Naive thymus-derived CD4-positive, alpha-beta T cell (primary cell): ENCODE data around the gene CXXC5. TPM values are rescaled to one million over a fixed set of nuclear protein-coding genes. Genes with fewer than 3 reads are reported as not detected.

Source experiments
- ATAC-seq: fragments of 150-1000 bp; cut with Tn5 transposase; 2 replicates; pipeline ENCODE4 v1.10.0; 2021; ENCODE audit warnings: mild to moderate bottlenecking, moderate library complexity
- CTCF ChIA-PET: fragments of 350-600 bp; sonication (Branson Sonifier 250); formaldehyde crosslinking; loops from one replicate; lab custom pipeline; 2021; ENCODE audit warnings: antibody characterized with exemption; lab: Charles Lee
- POLR2A ChIA-PET: fragments of 350-600 bp; sonication (Branson Sonifier 250); formaldehyde crosslinking; loops from one replicate; lab custom pipeline; 2021; ENCODE audit warnings: antibody characterized with exemption, inconsistent platforms; lab: Charles Lee
- DNase-seq, 9 donors: peaks; one replicate each; pipeline versions ENCODE4 v3.0.0 to v3.0.0-alpha.2; 2020 to 2022; ENCODE audit warnings: mixed read lengths in 1 of 9
- H3K27ac ChIP-seq: one replicate; pipeline ENCODE4 v1.7.0; 2013; ENCODE audit warnings: mild to moderate bottlenecking, low read depth, low read length, moderate library complexity
- H3K27me3 ChIP-seq, 2 donors: one replicate each; pipeline ENCODE4 v1.7.0; 2013; ENCODE audit warnings: low read length in 2 of 2, mild to moderate bottlenecking in 2 of 2, moderate library complexity in 2 of 2; ENCODE audit not compliant: control insufficient read depth in 2 of 2, insufficient read depth in 2 of 2
- H3K36me3 ChIP-seq, 3 experiments: 1 replicate in 2 of 3; 2 replicates in 1 of 3; pipeline ENCODE4 v1.7.0; 2013; ENCODE audit warnings: low read length in 3 of 3, mild to moderate bottlenecking in 3 of 3, moderate library complexity in 1 of 3; ENCODE audit not compliant: insufficient read depth in 3 of 3, control insufficient read depth in 2 of 3
- H3K4me1 ChIP-seq, 2 donors: one replicate each; pipeline ENCODE4 v1.7.0; 2013; ENCODE audit warnings: low read length in 2 of 2, mild to moderate bottlenecking in 2 of 2, moderate library complexity in 1 of 2; ENCODE audit not compliant: control insufficient read depth in 2 of 2, insufficient read depth in 2 of 2
- H3K4me3 ChIP-seq: 2 replicates; pipeline ENCODE4 v1.7.0; 2013; ENCODE audit warnings: mild to moderate bottlenecking, low read length
- H3K9me3 ChIP-seq, 3 experiments: 1 replicate in 2 of 3; 2 replicates in 1 of 3; pipeline ENCODE4 v1.7.0; 2013; ENCODE audit warnings: low read length in 3 of 3; ENCODE audit not compliant: control insufficient read depth in 2 of 3
- H3K27ac Mint-ChIP-seq, 9 donors: one replicate each; pipeline ENCODE4 v1.8.0; 2020 to 2022; ENCODE audit warnings: mixed read lengths in 9 of 9, mild to moderate bottlenecking in 8 of 9, moderate library complexity in 5 of 9, inconsistent platforms in 2 of 9
- H3K27me3 Mint-ChIP-seq, 5 donors: one replicate each; pipeline ENCODE4 v1.8.0; 2021 to 2022; ENCODE audit warnings: mixed read lengths in 5 of 5, mild to moderate bottlenecking in 1 of 5
- H3K36me3 Mint-ChIP-seq, 5 donors: one replicate each; pipeline ENCODE4 v1.8.0; 2020 to 2022; ENCODE audit warnings: mixed read lengths in 5 of 5, mild to moderate bottlenecking in 3 of 5, inconsistent platforms in 1 of 5
- H3K4me1 Mint-ChIP-seq, 7 donors: one replicate each; pipeline ENCODE4 v1.8.0; 2020 to 2022; ENCODE audit warnings: mixed read lengths in 7 of 7, mild to moderate bottlenecking in 3 of 7, inconsistent platforms in 1 of 7
- H3K4me3 Mint-ChIP-seq, 10 donors: one replicate each; pipeline ENCODE4 v1.8.0; 2020 to 2022; ENCODE audit warnings: mild to moderate bottlenecking in 10 of 10, mixed read lengths in 10 of 10, moderate library complexity in 6 of 10, inconsistent platforms in 2 of 10
- H3K9me3 Mint-ChIP-seq, 11 donors: one replicate each; pipeline ENCODE4 v1.8.0; 2020 to 2022; ENCODE audit warnings: mixed read lengths in 11 of 11, mild to moderate bottlenecking in 4 of 11, inconsistent platforms in 1 of 11, moderate library complexity in 1 of 11
- intact Hi-C, 2 donors: fragments of 100-400 bp; cut with micrococcal nuclease; formaldehyde crosslinking; loops; one replicate each; pipeline ENCODE4 v1.15.1; 2023
- polyA plus RNA-seq, 2 donors: library from polyadenylated mRNA; unstranded; fragments of 300-500 nt; fragmentation: Illumina TruSeq; gene quantifications; one replicate each; pipeline ENCODE4 v1.2.3, GENCODE V29; 2021
- total RNA-seq, 6 experiments: library from RNA in 5 of 6; stranded (reverse) in 5 of 6; gene quantifications; 1 replicate in 5 of 6; 2 replicates in 1 of 6; pipeline ENCODE4 v1.2.3 and lab custom pipeline; 2021 to 2026

CXXC5 gene
- total and polyA plus RNA-seq, 7 experiments from 2014 or later: 0.73 to 21.4 (median 2.2) TPM

- Mint-ChIP-seq H3K36me3 (no peaks in the 10 kb centered on the region), H3K4me1 (peaks cover 6 to 44% (median 32%) of the 10 kb centered on the region in 7 donors), H3K4me3 (no peak overlapping the region), H3K27ac (no peak overlapping the region), H3K9me3 (no peaks in the 10 kb centered on the region), H3K27me3 (peaks cover 0 to 4% (median 2%) of the 10 kb centered on the region in 5 donors)
- ChIA-PET CTCF (interaction anchor here (0.7 kb wide), 1 partner anchor 11 kb away, joined by 5 read pairs; no protein-coding TSS in a partner anchor), POLR2A (interaction anchor here (0.5 kb wide), 1 partner anchor 155 kb away, joined by 5 read pairs; no protein-coding TSS in a partner anchor)
- H3K4me1 ChIP-seq: peaks cover 34 to 35% of the 10 kb centered on the region in 2 donors
- peaks cover 0 to 3% of the 10 kb centered on the region in 2 donors for H3K27me3 ChIP-seq
- no peak overlapping the region for H3K27ac ChIP-seq
- no peak overlapping the region for H3K4me3 ChIP-seq
- H3K36me3 ChIP-seq: no peaks in the 10 kb centered on the region
- intact Hi-C loops: loop anchor here in 1 of 2 donors (5.0 kb wide), 1 partner anchor 82 kb away; no protein-coding TSS in a partner anchor
- no peaks in the 10 kb centered on the region for H3K9me3 ChIP-seq
- ATAC-seq (no peak), DNase-seq (no peak)
Observed at GRCh38 chr5:139665626-139666025, 17.5 kb downstream of the CXXC5 start.

GRCh38 chr5:139666551-139666950 lies 18.4 kb downstream of the CXXC5 start:
- H3K36me3 ChIP-seq: no peaks in the 10 kb centered on the region
- H3K4me1 ChIP-seq: peaks cover 36 to 40% of the 10 kb centered on the region in 2 donors
- CTCF ChIA-PET: interaction anchor here (1.8 kb wide), 1 partner anchor 33 kb away, joined by 6 read pairs; no protein-coding TSS in a partner anchor
- H3K9me3 ChIP-seq: no peaks in the 10 kb centered on the region
- no peaks in the 10 kb centered on the region for H3K36me3 Mint-ChIP-seq
- intact Hi-C loops: loop anchor here in 1 of 2 donors (5.0 kb wide), 1 partner anchor 81 kb away; no protein-coding TSS in a partner anchor
- POLR2A ChIA-PET: no interaction called here
- H3K27ac Mint-ChIP-seq: no peak overlapping the region
- H3K9me3 Mint-ChIP-seq: no peaks in the 10 kb centered on the region
- DNase-seq (no peak), ATAC-seq (no peak)
- H3K27me3 Mint-ChIP-seq: peaks cover 0 to 4% (median 3%) of the 10 kb centered on the region in 5 donors
- H3K27ac ChIP-seq: no peak overlapping the region
- H3K27me3 ChIP-seq: peaks cover 0 to 3% of the 10 kb centered on the region in 2 donors
- H3K4me3 Mint-ChIP-seq: peak overlapping the region in 8 of 10 donors; percentile 1 to 66 (median 38)
- H3K4me1 Mint-ChIP-seq: peaks cover 7 to 47% (median 34%) of the 10 kb centered on the region in 7 donors
- H3K4me3 ChIP-seq: no peak overlapping the region

- peaks cover 0 to 4% (median 3%) of the 10 kb centered on the region in 5 donors for H3K27me3 Mint-ChIP-seq
Observed at GRCh38 chr5:139667001-139667729, 19.0 kb downstream of the CXXC5 start.

GRCh38 chr5:139667730-139668063 lies 19.5 kb downstream of the CXXC5 start:
- peaks cover 0 to 3% of the 10 kb centered on the region in 2 donors for H3K27me3 ChIP-seq
- H3K36me3 ChIP-seq: no peaks in the 10 kb centered on the region
- H3K4me3 Mint-ChIP-seq: peak overlapping the region; percentile 40 to 86 (median 72)
- H3K36me3 Mint-ChIP-seq: no peaks in the 10 kb centered on the region
- H3K4me1 Mint-ChIP-seq: peaks cover 7 to 51% (median 34%) of the 10 kb centered on the region in 7 donors
- intact Hi-C loops: loop anchor here (2.0 to 5.0 kb wide), 5 partner anchors 17 to 80 kb away; partner anchors contain the start of gene CXXC5 (in 1 of the 2)
- ATAC-seq (no peak), DNase-seq (no peak)
- H3K9me3 ChIP-seq: no peaks in the 10 kb centered on the region
- no peak overlapping the region for H3K27ac ChIP-seq
- CTCF ChIA-PET: interaction anchor here (1.8 kb wide), 1 partner anchor 34 kb away, joined by 6 read pairs; no protein-coding TSS in a partner anchor
- H3K4me3 ChIP-seq: peak overlapping the region; percentile 46
- H3K9me3 Mint-ChIP-seq: no peaks in the 10 kb centered on the region
- peaks cover 36 to 38% of the 10 kb centered on the region in 2 donors for H3K4me1 ChIP-seq
- POLR2A ChIA-PET: interaction anchor here (0.8 kb wide), 1 partner anchor 105 kb away, joined by 6 read pairs; no protein-coding TSS in a partner anchor
- H3K27me3 Mint-ChIP-seq: peaks cover 0 to 4% (median 3%) of the 10 kb centered on the region in 5 donors
- peak overlapping the region in 1 of 9 donors; percentile 31 for H3K27ac Mint-ChIP-seq

More at GRCh38 chr5:139667001-139667729, 19.0 kb downstream of the CXXC5 start:
- H3K36me3 ChIP-seq: no peaks in the 10 kb centered on the region
- H3K9me3 Mint-ChIP-seq: no peaks in the 10 kb centered on the region
- no peak overlapping the region for H3K27ac ChIP-seq
- no peak for DNase-seq
- H3K36me3 Mint-ChIP-seq: no peaks in the 10 kb centered on the region
- peaks cover 36 to 40% of the 10 kb centered on the region in 2 donors for H3K4me1 ChIP-seq
- POLR2A ChIA-PET: interaction anchor here (0.8 kb wide), 1 partner anchor 105 kb away, joined by 6 read pairs; no protein-coding TSS in a partner anchor
- H3K4me1 Mint-ChIP-seq: peaks cover 7 to 51% (median 34%) of the 10 kb centered on the region in 7 donors
- H3K9me3 ChIP-seq: no peaks in the 10 kb centered on the region
- H3K27me3 ChIP-seq: peaks cover 0 to 3% of the 10 kb centered on the region in 2 donors
- ATAC-seq: no peak
- CTCF ChIA-PET: interaction anchor here (1.8 kb wide), 1 partner anchor 33 kb away, joined by 6 read pairs; no protein-coding TSS in a partner anchor
- H3K27ac Mint-ChIP-seq: no peak overlapping the region
- peak overlapping the region; percentile 20 for H3K4me3 ChIP-seq
- peak overlapping the region; percentile 40 to 86 (median 72) for H3K4me3 Mint-ChIP-seq
- intact Hi-C loops: loop anchor here in 1 of 2 donors (5.0 kb wide), 1 partner anchor 80 kb away; no protein-coding TSS in a partner anchor

- peaks cover 0 to 4% (median 3%) of the 10 kb centered on the region in 5 donors for H3K27me3 Mint-ChIP-seq
- CTCF ChIA-PET: interaction anchor here (0.6 to 1.8 kb wide), 2 partner anchors 32 to 34 kb away, joined by 6 read pairs; no protein-coding TSS in a partner anchor
- intact Hi-C loops: loop anchor here (2.0 to 5.0 kb wide), 5 partner anchors 17 to 79 kb away; partner anchors contain the start of gene CXXC5 (in 1 of the 2)
- POLR2A ChIA-PET: no interaction called here
- no peaks in the 10 kb centered on the region for H3K36me3 ChIP-seq
- H3K27ac Mint-ChIP-seq: peak overlapping the region in 2 of 9 donors; percentile 31 to 89
- ATAC-seq (peak; percentile 14), DNase-seq (peak in 4 of 9 donors; percentile 21 to 48 (median 25))
- no peaks in the 10 kb centered on the region for H3K9me3 Mint-ChIP-seq
- H3K36me3 Mint-ChIP-seq: no peaks in the 10 kb centered on the region
- H3K27me3 ChIP-seq: peaks cover 0 to 3% of the 10 kb centered on the region in 2 donors
- no peaks in the 10 kb centered on the region for H3K9me3 ChIP-seq
- peaks cover 36% of the 10 kb centered on the region in 2 donors for H3K4me1 ChIP-seq
- peak overlapping the region; percentile 60 to 86 (median 78) for H3K4me3 Mint-ChIP-seq
- H3K4me1 Mint-ChIP-seq: peaks cover 7 to 51% (median 34%) of the 10 kb centered on the region in 7 donors
- H3K4me3 ChIP-seq: peak overlapping the region; percentile 46
- H3K27ac ChIP-seq: peak overlapping the region; percentile 46
Observed at GRCh38 chr5:139668064-139668880, 20.1 kb downstream of the CXXC5 start.
